ENCODE measurements around the gene RAC2. TPM values are rescaled to one million over a fixed set of nuclear protein-coding genes. Genes with fewer than 3 reads are reported as not detected.

Gene RAC2
- total RNA-seq, 1 donor from 2014 or later, result 6.3 TPM

DNA sequence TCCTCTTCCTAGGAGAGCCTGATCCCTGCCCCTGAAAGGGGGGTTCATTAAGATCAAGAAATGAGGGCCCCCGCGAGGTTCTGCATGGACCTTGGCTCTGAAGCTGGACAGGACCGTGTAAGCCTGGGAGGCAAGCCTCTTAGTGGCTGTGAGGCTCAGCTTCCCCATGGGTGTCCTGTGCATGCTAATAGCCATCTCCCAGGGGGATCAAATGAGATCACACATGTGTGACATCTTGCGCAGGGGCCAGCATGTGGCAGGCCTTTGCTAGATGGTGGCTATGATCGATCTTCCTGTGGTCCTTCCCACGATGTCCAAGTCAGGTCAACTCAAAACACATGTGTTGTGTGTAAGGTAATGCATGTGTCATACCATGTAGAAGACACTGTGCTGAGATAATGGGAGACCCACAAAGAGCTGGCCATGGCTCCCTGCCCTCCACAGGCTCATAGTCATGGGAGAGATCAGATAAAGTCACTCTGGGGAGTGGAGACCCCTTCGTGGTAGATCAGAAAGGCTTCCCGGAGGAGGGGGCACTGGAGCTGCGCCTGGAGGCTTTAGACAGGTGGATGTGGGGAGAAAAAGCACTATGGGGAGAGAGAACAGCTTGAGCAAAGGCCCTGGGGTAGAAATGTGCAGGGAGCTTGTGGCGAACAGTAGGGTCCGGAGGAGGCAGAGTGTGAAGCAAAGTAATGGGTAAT lies 3.7 kb downstream of the RAC2 start:
- H3K27me3 ChIP-seq (ENCODE audit: control insufficient read depth, insufficient read depth, low read length), result no peaks in the 10 kb centered on the region
- peaks cover 5% of the 10 kb centered on the region for H3K36me3 ChIP-seq (ENCODE audit: control insufficient read depth, insufficient read depth, low read length)
- TF ChIP-seq, protein P1, sequence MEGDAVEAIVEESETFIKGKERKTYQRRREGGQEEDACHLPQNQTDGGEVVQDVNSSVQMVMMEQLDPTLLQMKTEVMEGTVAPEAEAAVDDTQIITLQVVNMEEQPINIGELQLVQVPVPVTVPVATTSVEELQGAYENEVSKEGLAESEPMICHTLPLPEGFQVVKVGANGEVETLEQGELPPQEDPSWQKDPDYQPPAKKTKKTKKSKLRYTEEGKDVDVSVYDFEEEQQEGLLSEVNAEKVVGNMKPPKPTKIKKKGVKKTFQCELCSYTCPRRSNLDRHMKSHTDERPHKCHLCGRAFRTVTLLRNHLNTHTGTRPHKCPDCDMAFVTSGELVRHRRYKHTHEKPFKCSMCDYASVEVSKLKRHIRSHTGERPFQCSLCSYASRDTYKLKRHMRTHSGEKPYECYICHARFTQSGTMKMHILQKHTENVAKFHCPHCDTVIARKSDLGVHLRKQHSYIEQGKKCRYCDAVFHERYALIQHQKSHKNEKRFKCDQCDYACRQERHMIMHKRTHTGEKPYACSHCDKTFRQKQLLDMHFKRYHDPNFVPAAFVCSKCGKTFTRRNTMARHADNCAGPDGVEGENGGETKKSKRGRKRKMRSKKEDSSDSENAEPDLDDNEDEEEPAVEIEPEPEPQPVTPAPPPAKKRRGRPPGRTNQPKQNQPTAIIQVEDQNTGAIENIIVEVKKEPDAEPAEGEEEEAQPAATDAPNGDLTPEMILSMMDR (IDR thresholded peaks at IDR 0.05; ENCODE audit: insufficient read depth, low read length, severe bottlenecking), result no peak
- FAIRE-seq (no peak), DNase-seq (ENCODE audit: low read depth) (no peak)
- H3K4me3 ChIP-seq (ENCODE audit: low read depth, low read length), result no peak overlapping the region

DNA sequence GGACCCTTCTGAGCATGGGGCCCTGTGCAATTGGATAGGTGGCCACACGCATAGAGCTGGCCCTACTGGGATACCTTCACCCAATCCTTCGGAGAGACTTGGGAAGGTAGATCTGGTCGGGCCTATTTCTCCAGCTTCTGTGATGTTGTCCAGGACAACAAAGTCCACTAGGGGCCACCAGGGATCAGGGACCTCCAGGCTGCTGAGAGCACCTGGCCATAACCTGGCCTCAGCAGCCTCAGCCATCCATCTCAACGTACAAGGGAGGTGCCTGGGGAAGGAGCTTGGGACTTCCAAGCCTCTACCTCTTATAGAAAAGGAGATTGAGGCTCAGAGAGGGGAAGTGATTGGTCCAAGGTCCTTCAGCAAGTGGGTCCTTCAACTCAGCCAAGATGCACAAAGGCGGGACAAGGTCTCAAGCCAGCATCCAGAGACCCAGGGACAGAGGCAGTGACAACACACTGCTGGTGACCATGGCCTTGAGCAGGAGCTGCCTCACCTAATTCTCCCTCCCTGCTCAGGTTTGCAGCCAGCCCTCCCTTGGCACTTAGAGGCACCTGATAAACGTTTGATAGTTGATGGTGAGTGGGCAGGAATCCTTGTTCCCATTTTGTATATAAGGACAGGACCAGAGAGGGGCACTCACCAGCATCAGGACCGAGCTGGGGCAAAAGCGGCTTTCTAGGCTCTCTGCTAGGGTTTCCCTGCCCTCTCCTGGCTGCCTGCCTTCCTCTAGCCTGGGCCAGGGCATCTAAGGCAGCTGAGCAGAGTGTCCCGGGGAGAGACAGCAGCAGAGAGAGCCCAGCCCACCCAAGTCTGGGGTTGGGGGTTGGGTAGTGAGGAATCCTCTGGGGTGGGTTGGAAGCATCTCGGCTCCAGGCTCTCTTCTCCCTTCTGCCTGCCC lies 4.5 kb downstream of the RAC2 start:
- Histone ChIP-seq H3K36me3 (ENCODE audit: control insufficient read depth, insufficient read depth, low read length) (peaks cover 5% of the 10 kb centered on the region), H3K27me3 (ENCODE audit: control insufficient read depth, insufficient read depth, low read length) (no peaks in the 10 kb centered on the region), H3K4me3 (ENCODE audit: low read depth, low read length) (no peak overlapping the region)
- TF ChIP-seq, protein P1 (IDR thresholded peaks at IDR 0.05; ENCODE audit: insufficient read depth, low read length, severe bottlenecking), result no peak
- FAIRE-seq (no peak), DNase-seq (ENCODE audit: low read depth) (no peak)

DNA sequence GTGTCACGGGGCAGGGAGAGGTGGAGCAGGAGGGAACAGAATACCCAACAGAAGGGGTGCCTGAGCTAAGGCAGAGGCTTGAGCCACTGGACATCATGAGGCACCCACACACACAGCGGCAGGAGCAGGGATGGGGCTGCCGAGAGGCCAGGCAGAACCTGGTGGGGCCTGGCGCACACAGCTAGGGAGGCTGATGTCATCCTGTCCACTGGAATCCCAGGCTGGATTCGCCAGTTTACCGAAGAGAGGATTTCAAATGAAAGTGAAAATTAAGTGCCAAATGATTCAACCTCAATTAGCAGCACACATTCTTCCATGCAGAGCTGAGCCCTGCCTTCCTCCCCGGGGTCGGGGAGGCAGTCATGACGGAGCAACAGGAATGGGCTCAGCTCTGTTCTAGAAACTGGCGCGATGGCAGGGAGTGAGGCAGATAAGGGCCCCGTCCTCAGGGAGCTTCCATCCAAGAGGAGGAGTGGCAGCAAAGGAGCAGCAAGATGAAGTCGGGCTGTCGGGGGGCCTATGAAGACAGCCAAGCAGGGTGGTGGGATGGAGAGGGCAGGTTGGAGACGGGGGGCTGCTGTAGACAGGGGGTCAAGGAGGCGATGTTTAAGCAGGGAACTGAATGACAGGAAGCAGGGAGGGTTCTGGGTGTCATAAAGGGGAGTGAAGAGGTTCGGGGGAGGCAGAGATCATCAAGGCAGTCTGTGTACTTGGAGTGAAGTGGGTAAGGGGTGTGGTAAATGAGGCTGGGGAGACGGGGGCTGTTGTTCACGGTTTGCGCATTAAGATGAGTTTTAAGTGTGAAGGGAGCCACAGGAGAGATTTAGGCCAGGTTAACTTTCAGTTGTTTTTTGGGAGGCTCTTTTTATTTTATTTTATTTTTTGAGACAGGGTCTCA lies 6.4 kb downstream of the RAC2 start:
- TF ChIP-seq, protein P1 (IDR thresholded peaks at IDR 0.05; ENCODE audit: insufficient read depth, low read length, severe bottlenecking), result no peak
- no peak for FAIRE-seq
- Histone ChIP-seq H3K4me3 (ENCODE audit: low read depth, low read length) (no peak overlapping the region), H3K27me3 (ENCODE audit: control insufficient read depth, insufficient read depth, low read length) (no peaks in the 10 kb centered on the region), H3K36me3 (ENCODE audit: control insufficient read depth, insufficient read depth, low read length) (peaks cover 5% of the 10 kb centered on the region)
- no peak for DNase-seq (ENCODE audit: low read depth)

DNA sequence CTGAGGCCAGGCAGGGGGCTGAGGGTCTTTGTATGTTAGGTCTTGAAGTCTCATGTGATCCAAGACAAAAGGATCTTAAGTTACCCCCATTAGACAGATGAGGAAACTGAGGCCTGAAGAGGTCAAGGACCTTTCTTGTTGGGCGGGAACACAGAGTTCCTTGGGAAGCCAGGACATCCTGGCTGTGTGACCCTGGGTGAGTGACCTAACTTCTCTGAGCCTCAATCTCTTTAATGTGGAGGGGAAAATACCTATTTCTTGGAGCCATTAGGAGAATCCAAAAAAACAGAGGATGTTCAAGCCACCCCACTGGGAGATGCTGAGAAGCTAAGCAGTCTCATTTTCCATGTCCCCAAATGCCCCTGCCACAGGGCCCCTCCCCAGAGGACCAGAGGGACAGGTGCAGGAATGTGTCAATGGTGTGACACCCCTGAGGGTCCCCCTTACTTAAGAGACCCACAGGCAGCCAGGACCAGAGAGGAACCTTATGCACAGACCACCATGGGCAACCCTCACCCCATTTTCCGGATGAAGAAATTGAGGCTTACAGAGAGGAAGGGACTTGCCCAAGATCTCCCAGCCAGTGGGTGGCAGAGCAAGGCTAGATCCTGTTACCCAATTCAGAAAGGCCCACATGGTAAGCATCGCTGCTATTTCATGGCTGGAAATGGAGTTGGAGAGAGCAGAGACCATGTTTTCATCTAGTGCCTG lies 8.0 kb downstream of the RAC2 start:
- Histone ChIP-seq H3K27me3 (ENCODE audit: control insufficient read depth, insufficient read depth, low read length) (no peaks in the 10 kb centered on the region), H3K4me3 (ENCODE audit: low read depth, low read length) (no peak overlapping the region), H3K36me3 (ENCODE audit: control insufficient read depth, insufficient read depth, low read length) (peaks cover 5% of the 10 kb centered on the region)
- no peak for FAIRE-seq
- TF ChIP-seq, protein P1 (IDR thresholded peaks at IDR 0.05; ENCODE audit: insufficient read depth, low read length, severe bottlenecking), result no peak
- no peak for DNase-seq (ENCODE audit: low read depth)
